Hepatocyte (in vitro differentiated cells): ENCODE measurements around the gene SORL1-AS1.

Experiments
- EZH2 ChIP-seq: fragments of 200-600 bp; sonication (generic); IDR thresholded peaks from 2 replicates; pipeline ENCODE4 v1.6.1; 2016; ENCODE audit warnings: antibody characterized with exemption, mild to moderate bottlenecking, borderline replicate concordance
- TF ChIP-seq, protein P1 (sequence below): fragments of 200-600 bp; sonication (generic); IDR thresholded peaks from 2 replicates; pipeline ENCODE4 v1.5.1; 2016; ENCODE audit warnings: antibody characterized with exemption, mild to moderate bottlenecking; ENCODE audit not compliant: poor library complexity

DNA sequence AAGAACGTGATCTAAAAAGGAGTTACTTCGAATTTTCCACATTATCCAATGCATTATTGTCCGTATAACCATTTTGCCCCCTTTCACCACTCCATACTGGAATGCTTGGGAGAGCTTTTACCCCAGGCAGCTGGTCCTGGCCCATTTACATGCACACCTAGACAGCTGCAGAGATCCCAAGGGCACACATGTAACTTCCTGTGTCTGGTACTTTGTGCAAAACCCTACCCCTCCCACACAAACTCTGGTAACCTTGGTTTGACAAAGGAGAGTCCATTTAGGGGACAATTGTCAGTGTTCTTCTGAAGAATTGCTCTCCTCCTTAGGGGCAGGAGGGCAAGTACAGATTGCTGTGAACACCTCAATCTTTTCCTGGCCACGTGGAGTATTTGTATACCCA is 58.0 kb downstream of the SORL1-AS1 start:
- TF ChIP-seq, protein P1, sequence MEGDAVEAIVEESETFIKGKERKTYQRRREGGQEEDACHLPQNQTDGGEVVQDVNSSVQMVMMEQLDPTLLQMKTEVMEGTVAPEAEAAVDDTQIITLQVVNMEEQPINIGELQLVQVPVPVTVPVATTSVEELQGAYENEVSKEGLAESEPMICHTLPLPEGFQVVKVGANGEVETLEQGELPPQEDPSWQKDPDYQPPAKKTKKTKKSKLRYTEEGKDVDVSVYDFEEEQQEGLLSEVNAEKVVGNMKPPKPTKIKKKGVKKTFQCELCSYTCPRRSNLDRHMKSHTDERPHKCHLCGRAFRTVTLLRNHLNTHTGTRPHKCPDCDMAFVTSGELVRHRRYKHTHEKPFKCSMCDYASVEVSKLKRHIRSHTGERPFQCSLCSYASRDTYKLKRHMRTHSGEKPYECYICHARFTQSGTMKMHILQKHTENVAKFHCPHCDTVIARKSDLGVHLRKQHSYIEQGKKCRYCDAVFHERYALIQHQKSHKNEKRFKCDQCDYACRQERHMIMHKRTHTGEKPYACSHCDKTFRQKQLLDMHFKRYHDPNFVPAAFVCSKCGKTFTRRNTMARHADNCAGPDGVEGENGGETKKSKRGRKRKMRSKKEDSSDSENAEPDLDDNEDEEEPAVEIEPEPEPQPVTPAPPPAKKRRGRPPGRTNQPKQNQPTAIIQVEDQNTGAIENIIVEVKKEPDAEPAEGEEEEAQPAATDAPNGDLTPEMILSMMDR = no peak
- TF ChIP-seq EZH2 = no peak
